ENCODE results near the gene ABCF2. TPM values are rescaled to one million over a fixed set of nuclear protein-coding genes. Genes with fewer than 3 reads are reported as not detected.

Gene ABCF2
- total RNA-seq, 2 experiments from 2014 or later = 31.8 to 44.9 TPM

DNA sequence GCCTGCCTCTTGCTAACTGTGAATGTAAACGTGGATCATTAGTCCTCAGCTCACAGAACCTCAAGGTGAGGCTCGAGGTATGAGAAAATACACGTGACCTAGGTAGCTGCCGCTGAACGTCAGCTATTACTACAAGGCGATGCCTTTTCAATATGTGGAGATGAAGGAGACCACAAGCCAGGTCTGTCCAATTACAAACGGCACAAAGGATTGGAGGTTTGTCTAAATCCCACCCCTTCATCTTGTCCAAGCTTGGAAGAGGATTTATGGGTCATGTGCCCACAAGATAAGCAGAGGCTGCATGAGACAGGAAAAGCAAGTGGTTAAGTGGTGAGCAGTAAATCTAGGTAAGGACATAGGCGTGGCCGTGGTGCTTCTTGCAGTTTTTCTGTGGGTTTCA is 20.1 kb downstream of the ABCF2 start:
- Histone ChIP-seq H4K20me1 (ENCODE audit: insufficient read depth, low read length) (no peaks in the 10 kb centered on the region), H2AFZ (ENCODE audit: low read length) (no peak overlapping the region), H3K79me2 (ENCODE audit: insufficient read depth, low read depth, low read length) (no peaks in the 10 kb centered on the region), H3K9me3 (ENCODE audit: low read length) (no peaks in the 10 kb centered on the region), H3K27ac (ENCODE audit: low read depth, low read length, poor library complexity, severe bottlenecking) (no peak overlapping the region), H3K36me3 (ENCODE audit: insufficient read depth, low read length) (peaks cover 2% of the 10 kb centered on the region; the same call in 1 of the 2 replicates), H3K4me2 (ENCODE audit: low read length) (no peak overlapping the region), H3K4me1 (ENCODE audit: insufficient read depth, low read length, poor library complexity, severe bottlenecking) (no peaks in the 10 kb centered on the region), H3K4me3 (ENCODE audit: low read depth, low read length, poor library complexity, severe bottlenecking) (no peak overlapping the region), H3K9me2 (ENCODE audit: insufficient read depth, low read length) (no peaks in the 10 kb centered on the region)
- BruUV-seq (replicated peaks) = no TSS peak
- intact Hi-C loops (cut with micrococcal nuclease; ENCODE audit: unreplicated experiment) = no loop called here
- DNase-seq (ENCODE audit: low spot score) = no peak
- TF ChIP-seq, protein P1, sequence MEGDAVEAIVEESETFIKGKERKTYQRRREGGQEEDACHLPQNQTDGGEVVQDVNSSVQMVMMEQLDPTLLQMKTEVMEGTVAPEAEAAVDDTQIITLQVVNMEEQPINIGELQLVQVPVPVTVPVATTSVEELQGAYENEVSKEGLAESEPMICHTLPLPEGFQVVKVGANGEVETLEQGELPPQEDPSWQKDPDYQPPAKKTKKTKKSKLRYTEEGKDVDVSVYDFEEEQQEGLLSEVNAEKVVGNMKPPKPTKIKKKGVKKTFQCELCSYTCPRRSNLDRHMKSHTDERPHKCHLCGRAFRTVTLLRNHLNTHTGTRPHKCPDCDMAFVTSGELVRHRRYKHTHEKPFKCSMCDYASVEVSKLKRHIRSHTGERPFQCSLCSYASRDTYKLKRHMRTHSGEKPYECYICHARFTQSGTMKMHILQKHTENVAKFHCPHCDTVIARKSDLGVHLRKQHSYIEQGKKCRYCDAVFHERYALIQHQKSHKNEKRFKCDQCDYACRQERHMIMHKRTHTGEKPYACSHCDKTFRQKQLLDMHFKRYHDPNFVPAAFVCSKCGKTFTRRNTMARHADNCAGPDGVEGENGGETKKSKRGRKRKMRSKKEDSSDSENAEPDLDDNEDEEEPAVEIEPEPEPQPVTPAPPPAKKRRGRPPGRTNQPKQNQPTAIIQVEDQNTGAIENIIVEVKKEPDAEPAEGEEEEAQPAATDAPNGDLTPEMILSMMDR (conservative IDR thresholded peaks at IDR 0.05; ENCODE audit: low read length) = no peak
- TF ChIP-seq EZH2phosphoT487 (IDR thresholded peaks at IDR 0.05; ENCODE audit: borderline replicate concordance, low read depth, low read length) = no peak
- ChIA-PET POLR2A (no interaction called here), CTCF (ENCODE audit: unreplicated experiment) (interaction anchor here (0.5 to 0.6 kb wide), 2 partner anchors 78 to 265 kb away, joined by 4 to 6 read pairs; no protein-coding TSS in a partner anchor)

GRCh38 chr7:151205730-151206129 is 21.3 kb downstream of the ABCF2 start:
- no peaks in the 10 kb centered on the region for H3K9me2 ChIP-seq (ENCODE audit: insufficient read depth, low read length)
- H4K20me1 ChIP-seq (ENCODE audit: insufficient read depth, low read length) = no peaks in the 10 kb centered on the region
- no peaks in the 10 kb centered on the region for H3K36me3 ChIP-seq (ENCODE audit: insufficient read depth, low read length)
- no peak overlapping the region for H3K4me2 ChIP-seq (ENCODE audit: low read length)
- H3K9me3 ChIP-seq (ENCODE audit: low read length) = no peaks in the 10 kb centered on the region
- H2AFZ ChIP-seq (ENCODE audit: low read length) = no peak overlapping the region
- no peaks in the 10 kb centered on the region for H3K79me2 ChIP-seq (ENCODE audit: insufficient read depth, low read depth, low read length)
- POLR2A ChIA-PET = no interaction called here
- BruUV-seq (replicated peaks) = no TSS peak
- no peak for TF ChIP-seq EZH2phosphoT487 (IDR thresholded peaks at IDR 0.05; ENCODE audit: borderline replicate concordance, low read depth, low read length)
- TF ChIP-seq, protein P1 (conservative IDR thresholded peaks at IDR 0.05; ENCODE audit: low read length) = no peak
- no peak overlapping the region for H3K4me3 ChIP-seq (ENCODE audit: low read depth, low read length, poor library complexity, severe bottlenecking)
- no peak overlapping the region for H3K27ac ChIP-seq (ENCODE audit: low read depth, low read length, poor library complexity, severe bottlenecking)
- no peak for DNase-seq (ENCODE audit: low spot score)
- H3K4me1 ChIP-seq (ENCODE audit: insufficient read depth, low read length, poor library complexity, severe bottlenecking) = no peaks in the 10 kb centered on the region
- intact Hi-C loops (cut with micrococcal nuclease; ENCODE audit: unreplicated experiment) = no loop called here
- CTCF ChIA-PET (ENCODE audit: unreplicated experiment) = no interaction called here

DNA sequence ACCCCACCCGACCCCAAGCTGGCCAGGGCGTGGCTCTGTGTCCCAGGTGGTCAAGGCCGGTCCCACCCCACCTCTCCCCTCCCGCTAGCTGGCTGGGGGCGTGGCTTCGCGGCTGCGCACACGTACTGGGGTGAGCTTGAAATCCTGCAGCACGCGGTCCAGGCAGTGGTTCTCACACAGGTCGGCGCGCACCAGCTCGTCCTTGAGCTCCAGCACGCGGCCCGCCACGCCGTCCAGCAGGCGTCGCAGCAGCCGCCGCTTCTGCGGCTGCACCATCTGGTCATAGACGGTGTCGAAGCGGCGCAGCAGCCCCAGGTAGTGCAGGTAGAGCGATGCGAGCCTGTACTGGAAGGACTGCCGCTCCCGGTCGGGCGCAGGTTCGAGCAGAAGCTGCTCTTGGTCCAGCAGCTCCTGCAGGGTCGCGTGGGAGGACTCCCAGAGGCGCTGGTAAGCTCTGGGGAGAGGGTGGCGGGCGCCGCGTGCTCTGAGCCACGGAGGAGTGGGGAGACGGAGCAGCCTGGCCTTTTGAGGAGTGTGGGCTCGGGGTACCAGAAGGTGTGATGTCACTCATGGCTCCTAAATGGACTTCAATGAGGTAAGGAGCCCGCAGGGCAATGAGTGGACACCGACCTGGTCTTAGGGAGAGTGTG is 22.5 kb downstream of the ABCF2 start:
- no peak overlapping the region for H3K4me2 ChIP-seq (ENCODE audit: low read length)
- no peak overlapping the region for H3K4me3 ChIP-seq (ENCODE audit: low read depth, low read length, poor library complexity, severe bottlenecking)
- no peaks in the 10 kb centered on the region for H4K20me1 ChIP-seq (ENCODE audit: insufficient read depth, low read length)
- no peaks in the 10 kb centered on the region for H3K79me2 ChIP-seq (ENCODE audit: insufficient read depth, low read depth, low read length)
- no peak for TF ChIP-seq EZH2phosphoT487 (IDR thresholded peaks at IDR 0.05; ENCODE audit: borderline replicate concordance, low read depth, low read length)
- TF ChIP-seq, protein P1 (conservative IDR thresholded peaks at IDR 0.05; ENCODE audit: low read length) = no peak
- H3K9me2 ChIP-seq (ENCODE audit: insufficient read depth, low read length) = no peaks in the 10 kb centered on the region
- no peaks in the 10 kb centered on the region for H3K36me3 ChIP-seq (ENCODE audit: insufficient read depth, low read length)
- H3K9me3 ChIP-seq (ENCODE audit: low read length) = no peaks in the 10 kb centered on the region
- POLR2A ChIA-PET = interaction anchor here (0.6 kb wide), 1 partner anchor 48 kb away, joined by 4 read pairs; no protein-coding TSS in a partner anchor
- H3K4me1 ChIP-seq (ENCODE audit: insufficient read depth, low read length, poor library complexity, severe bottlenecking) = no peaks in the 10 kb centered on the region
- no peak for DNase-seq (ENCODE audit: low spot score)
- BruUV-seq (replicated peaks) = no TSS peak
- H3K27ac ChIP-seq (ENCODE audit: low read depth, low read length, poor library complexity, severe bottlenecking) = no peak overlapping the region
- H2AFZ ChIP-seq (ENCODE audit: low read length) = no peak overlapping the region
- intact Hi-C loops (cut with micrococcal nuclease; ENCODE audit: unreplicated experiment) = no loop called here
- CTCF ChIA-PET (ENCODE audit: unreplicated experiment) = no interaction called here

Measured in OCI-LY7 (cell line).